Measurements from ENCODE around the gene CACNA1D. TPM values are rescaled to one million over a fixed set of nuclear protein-coding genes. Genes with fewer than 3 reads are reported as not detected.
A peak's percentile ranks its signal among the peaks of the same experiment; 100 is the strongest.

The CACNA1D gene
- total RNA-seq, 2 donors from 2014 or later = 0.56 to 1.5 TPM

DNA sequence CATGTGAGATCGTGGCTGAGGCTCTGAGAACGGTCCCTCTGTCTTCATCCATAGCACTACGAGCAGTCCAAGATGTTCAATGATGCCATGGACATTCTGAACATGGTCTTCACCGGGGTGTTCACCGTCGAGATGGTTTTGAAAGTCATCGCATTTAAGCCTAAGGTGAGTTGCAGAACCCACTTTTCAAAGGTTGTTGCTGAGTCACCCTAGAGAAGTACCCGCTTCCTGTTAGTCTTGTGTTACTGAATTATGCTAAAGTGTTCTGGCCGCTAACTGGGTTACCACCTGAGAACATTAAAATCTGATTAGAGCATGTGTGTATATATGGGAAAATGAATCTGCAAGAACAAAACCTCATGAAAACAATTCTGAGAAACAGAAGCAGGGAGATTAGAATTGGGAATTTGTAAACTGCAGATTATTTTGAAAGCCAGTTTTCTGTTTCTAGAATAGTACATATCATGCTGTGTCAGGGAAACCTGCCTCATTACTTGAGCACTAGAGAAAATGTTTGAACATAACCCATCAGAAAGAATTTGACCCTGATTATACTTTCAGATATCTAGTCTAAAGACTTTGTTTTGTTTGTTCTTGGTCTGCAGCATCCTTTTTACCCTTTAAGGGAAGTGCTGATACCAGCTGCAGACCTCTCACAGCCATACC lies 259.2 kb downstream of the CACNA1D start:
- H3K27ac Mint-ChIP-seq = peak overlapping the region; percentile 71
- no peaks in the 10 kb centered on the region for H3K36me3 Mint-ChIP-seq (ENCODE audit: low read depth)
- H3K4me1 Mint-ChIP-seq = peaks cover 25% of the 10 kb centered on the region
- no peaks in the 10 kb centered on the region for H3K9me3 Mint-ChIP-seq
- H3K4me3 Mint-ChIP-seq = peak overlapping the region; percentile 23
- ATAC-seq (replicated peaks) = peak; percentile 84
- H3K27me3 Mint-ChIP-seq = no peaks in the 10 kb centered on the region

GRCh38 chr3:53754325-53754724 lies 259.9 kb downstream of the CACNA1D start:
- Mint-ChIP-seq H3K4me1 (peaks cover 19% of the 10 kb centered on the region), H3K4me3 (peak overlapping the region; percentile 23), H3K9me3 (no peaks in the 10 kb centered on the region), H3K27me3 (no peaks in the 10 kb centered on the region), H3K36me3 (ENCODE audit: low read depth) (no peaks in the 10 kb centered on the region), H3K27ac (no peak overlapping the region)
- no peak for ATAC-seq (replicated peaks)

DNA sequence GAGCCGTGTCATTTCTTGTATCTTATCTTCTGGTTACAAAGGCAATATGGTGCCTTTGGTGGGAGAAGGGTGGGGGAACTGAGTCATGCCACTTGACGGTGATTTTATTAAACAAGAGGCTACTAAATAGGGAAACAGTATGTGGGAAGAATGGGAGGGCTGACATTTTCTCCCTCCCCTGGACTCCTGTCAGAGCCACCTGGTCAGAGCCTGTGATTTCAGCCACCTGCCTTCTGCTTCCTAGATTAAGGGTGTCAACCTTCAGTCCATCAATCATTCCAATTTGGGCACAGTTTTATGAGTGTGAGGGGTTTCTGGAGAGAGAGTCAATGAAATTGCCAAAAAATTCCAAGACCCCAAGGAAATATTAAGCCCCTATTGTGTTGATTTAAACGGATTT lies 264.4 kb downstream of the CACNA1D start:
- H3K4me3 Mint-ChIP-seq = no peak overlapping the region
- no peaks in the 10 kb centered on the region for H3K9me3 Mint-ChIP-seq
- no peak overlapping the region for H3K27ac Mint-ChIP-seq
- no peak for ATAC-seq (replicated peaks)
- no peaks in the 10 kb centered on the region for H3K27me3 Mint-ChIP-seq
- no peaks in the 10 kb centered on the region for H3K36me3 Mint-ChIP-seq (ENCODE audit: low read depth)
- H3K4me1 Mint-ChIP-seq = peaks cover 6% of the 10 kb centered on the region

- ATAC-seq (replicated peaks) = no peak
- Mint-ChIP-seq H3K9me3 (no peaks in the 10 kb centered on the region), H3K4me3 (no peak overlapping the region), H3K27ac (no peak overlapping the region), H3K36me3 (ENCODE audit: low read depth) (no peaks in the 10 kb centered on the region), H3K4me1 (no peaks in the 10 kb centered on the region), H3K27me3 (peaks cover 3% of the 10 kb centered on the region)
These were observed 268.9 kb downstream of the CACNA1D start for GRCh38 chr3:53763353-53763752.

DNA sequence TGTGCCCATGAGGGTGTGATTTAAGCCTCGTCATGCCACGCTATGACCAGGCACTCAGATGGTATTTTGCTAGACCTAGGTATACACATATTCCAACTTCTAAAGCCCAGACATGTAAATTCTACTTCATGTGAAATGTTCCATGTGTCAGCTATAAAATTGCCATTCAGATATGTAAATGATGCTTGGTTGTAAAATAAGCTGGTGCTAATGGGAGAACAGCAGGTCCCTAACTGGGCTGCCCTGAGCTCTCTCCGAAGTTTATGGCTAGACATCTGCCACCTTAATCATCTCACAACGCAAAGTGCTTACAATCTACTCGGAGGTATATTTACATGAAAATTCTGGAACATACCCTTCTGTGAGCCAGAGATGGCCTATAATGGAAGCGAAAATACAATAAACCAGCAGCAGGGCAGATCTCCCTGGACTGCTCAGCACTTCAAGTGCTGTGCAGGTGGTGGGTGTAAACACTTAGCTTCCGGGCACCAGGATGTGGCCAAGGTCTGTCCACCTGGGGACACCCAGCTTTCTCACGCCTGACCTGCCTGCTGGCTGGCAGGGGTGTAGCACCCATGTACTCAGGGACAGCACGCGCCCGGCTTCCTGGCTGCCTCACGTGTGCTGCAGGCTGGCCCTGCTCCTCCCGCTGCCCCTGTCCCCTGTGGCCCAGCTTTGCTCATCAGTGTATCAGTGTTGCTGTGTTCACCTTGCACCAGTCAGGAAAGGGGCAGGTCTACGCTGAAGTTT lies 269.8 kb downstream of the CACNA1D start:
- Mint-ChIP-seq H3K27ac (no peak overlapping the region), H3K4me1 (no peaks in the 10 kb centered on the region), H3K4me3 (no peak overlapping the region), H3K27me3 (peaks cover 3% of the 10 kb centered on the region), H3K36me3 (ENCODE audit: low read depth) (no peaks in the 10 kb centered on the region), H3K9me3 (no peaks in the 10 kb centered on the region)
- no peak for ATAC-seq (replicated peaks)

DNA sequence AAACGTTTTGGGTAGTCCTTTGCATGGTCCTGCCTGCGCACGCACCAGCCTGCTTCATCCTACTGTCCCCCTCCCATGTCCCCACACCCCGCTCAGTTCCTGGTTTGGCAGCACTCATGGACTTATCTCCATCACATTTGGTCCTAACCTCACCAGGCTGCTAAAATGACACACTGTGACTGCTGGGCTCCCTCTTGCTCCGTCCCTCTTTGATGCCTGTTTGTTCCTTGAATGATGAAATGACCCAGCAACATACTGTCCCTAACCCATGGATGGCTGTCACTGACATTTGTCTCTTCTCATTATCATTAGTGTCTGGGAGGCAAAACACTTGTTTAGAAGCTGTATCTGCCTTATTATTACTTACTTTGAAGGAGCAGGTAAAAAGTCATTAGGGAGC lies 271.3 kb downstream of the CACNA1D start:
- H3K36me3 Mint-ChIP-seq (ENCODE audit: low read depth) = no peaks in the 10 kb centered on the region
- H3K9me3 Mint-ChIP-seq = no peaks in the 10 kb centered on the region
- H3K4me3 Mint-ChIP-seq = no peak overlapping the region
- no peak for ATAC-seq (replicated peaks)
- H3K4me1 Mint-ChIP-seq = peaks cover 6% of the 10 kb centered on the region
- H3K27me3 Mint-ChIP-seq = peaks cover 10% of the 10 kb centered on the region
- no peak overlapping the region for H3K27ac Mint-ChIP-seq

GRCh38 chr3:53766706-53767105 lies 272.3 kb downstream of the CACNA1D start:
- Mint-ChIP-seq H3K27ac (no peak overlapping the region), H3K9me3 (no peaks in the 10 kb centered on the region), H3K4me3 (no peak overlapping the region), H3K4me1 (peaks cover 6% of the 10 kb centered on the region), H3K36me3 (ENCODE audit: low read depth) (no peaks in the 10 kb centered on the region), H3K27me3 (peaks cover 16% of the 10 kb centered on the region)
- no peak for ATAC-seq (replicated peaks)

DNA sequence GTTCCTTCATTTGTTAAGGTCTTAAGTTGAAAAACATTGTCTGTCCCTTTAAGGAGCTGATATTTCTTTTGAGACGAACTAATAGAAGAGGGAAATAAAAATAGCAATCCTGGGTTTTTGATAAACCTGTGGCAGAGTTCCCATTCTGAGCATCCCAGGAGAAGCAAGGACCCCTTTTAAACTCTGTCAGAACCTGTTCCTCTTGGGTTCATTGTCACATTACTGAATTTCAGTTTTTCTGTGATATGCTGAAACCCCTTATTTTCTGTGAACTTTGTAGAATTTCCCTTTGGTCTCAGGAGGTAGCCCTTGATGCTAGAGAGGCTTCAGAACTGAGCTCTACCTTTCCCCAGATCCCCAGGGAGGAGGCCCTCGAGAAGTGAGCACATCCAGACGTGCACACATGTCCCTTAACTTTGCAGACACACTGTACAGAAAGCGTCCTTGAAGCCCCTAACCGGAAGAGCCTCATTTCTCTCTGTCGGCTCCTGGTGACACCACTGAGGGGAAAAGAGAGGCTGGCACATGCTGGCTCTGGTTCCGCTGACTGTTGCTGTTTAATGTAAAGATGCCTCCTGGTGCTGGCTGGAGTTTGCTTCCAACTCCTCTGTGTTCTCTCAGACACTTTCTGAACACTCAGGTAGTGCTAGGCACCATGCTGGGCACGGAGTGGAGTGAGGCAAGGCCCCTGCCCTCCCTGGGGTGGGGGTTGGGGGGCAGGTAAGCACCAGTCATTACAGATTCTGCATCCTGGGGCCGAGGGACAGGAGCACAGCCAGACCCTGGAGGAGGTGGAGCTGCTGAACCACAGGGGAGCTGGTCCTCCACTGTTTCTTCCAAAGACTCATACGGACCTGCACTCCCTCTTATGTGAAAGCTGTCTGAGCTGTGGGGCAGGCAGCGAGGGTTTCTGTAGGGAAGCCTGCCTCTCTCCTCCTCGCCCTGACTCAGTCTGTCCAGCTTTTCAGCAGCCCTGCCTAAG lies 274.4 kb downstream of the CACNA1D start:
- Mint-ChIP-seq H3K4me3 (no peak overlapping the region), H3K36me3 (ENCODE audit: low read depth) (no peaks in the 10 kb centered on the region), H3K27me3 (peaks cover 17% of the 10 kb centered on the region), H3K27ac (no peak overlapping the region), H3K4me1 (peaks cover 6% of the 10 kb centered on the region), H3K9me3 (no peaks in the 10 kb centered on the region)
- no peak for ATAC-seq (replicated peaks)

GRCh38 chr3:53772562-53772961 lies 278.2 kb downstream of the CACNA1D start:
- no peak overlapping the region for H3K4me3 Mint-ChIP-seq
- H3K4me1 Mint-ChIP-seq = peaks cover 6% of the 10 kb centered on the region
- H3K27me3 Mint-ChIP-seq = peaks cover 14% of the 10 kb centered on the region
- H3K36me3 Mint-ChIP-seq (ENCODE audit: low read depth) = no peaks in the 10 kb centered on the region
- H3K27ac Mint-ChIP-seq = no peak overlapping the region
- no peaks in the 10 kb centered on the region for H3K9me3 Mint-ChIP-seq
- ATAC-seq (replicated peaks) = no peak

GRCh38 chr3:53773021-53773436 lies 278.6 kb downstream of the CACNA1D start:
- Mint-ChIP-seq H3K27me3 (peaks cover 14% of the 10 kb centered on the region), H3K36me3 (ENCODE audit: low read depth) (no peaks in the 10 kb centered on the region), H3K27ac (no peak overlapping the region), H3K4me1 (peaks cover 6% of the 10 kb centered on the region), H3K4me3 (no peak overlapping the region), H3K9me3 (no peaks in the 10 kb centered on the region)
- ATAC-seq (replicated peaks) = no peak

- H3K9me3 Mint-ChIP-seq = no peaks in the 10 kb centered on the region
- no peak for ATAC-seq (replicated peaks)
- H3K27ac Mint-ChIP-seq = no peak overlapping the region
- H3K4me1 Mint-ChIP-seq = peaks cover 6% of the 10 kb centered on the region
- H3K27me3 Mint-ChIP-seq = peaks cover 14% of the 10 kb centered on the region
- H3K36me3 Mint-ChIP-seq (ENCODE audit: low read depth) = no peaks in the 10 kb centered on the region
- H3K4me3 Mint-ChIP-seq = no peak overlapping the region
These were observed 279.4 kb downstream of the CACNA1D start for GRCh38 chr3:53773611-53774368.

- Mint-ChIP-seq H3K27ac (no peak overlapping the region), H3K36me3 (ENCODE audit: low read depth) (no peaks in the 10 kb centered on the region), H3K9me3 (no peaks in the 10 kb centered on the region), H3K27me3 (peaks cover 14% of the 10 kb centered on the region), H3K4me1 (peaks cover 6% of the 10 kb centered on the region), H3K4me3 (no peak overlapping the region)
- ATAC-seq (replicated peaks) = no peak
These were observed 280.0 kb downstream of the CACNA1D start for GRCh38 chr3:53774414-53774813.

DNA sequence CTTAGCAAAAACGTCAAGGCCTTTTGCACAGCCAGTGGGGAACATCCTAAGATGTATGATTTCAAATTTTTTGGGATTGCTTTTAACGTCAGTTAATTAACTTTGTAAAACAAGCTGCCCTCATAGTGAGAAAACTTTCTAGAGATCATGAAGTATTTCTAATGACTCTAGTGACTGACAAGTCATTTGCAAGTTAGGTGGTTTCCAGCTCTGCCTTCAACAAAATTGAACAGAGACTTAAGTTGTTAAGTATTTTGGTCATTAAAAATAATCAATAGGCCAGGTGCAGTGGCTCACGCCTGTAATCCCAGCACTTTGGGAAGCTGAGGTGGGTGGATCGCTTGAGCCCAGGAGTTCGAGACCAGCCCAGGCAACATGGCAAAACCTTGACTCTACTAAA lies 280.6 kb downstream of the CACNA1D start:
- peaks cover 6% of the 10 kb centered on the region for H3K4me1 Mint-ChIP-seq
- no peaks in the 10 kb centered on the region for H3K36me3 Mint-ChIP-seq (ENCODE audit: low read depth)
- H3K4me3 Mint-ChIP-seq = no peak overlapping the region
- H3K27me3 Mint-ChIP-seq = peaks cover 13% of the 10 kb centered on the region
- no peaks in the 10 kb centered on the region for H3K9me3 Mint-ChIP-seq
- no peak for ATAC-seq (replicated peaks)
- H3K27ac Mint-ChIP-seq = no peak overlapping the region

- H3K27me3 Mint-ChIP-seq = peaks cover 7% of the 10 kb centered on the region
- no peaks in the 10 kb centered on the region for H3K9me3 Mint-ChIP-seq
- H3K4me1 Mint-ChIP-seq = no peaks in the 10 kb centered on the region
- H3K36me3 Mint-ChIP-seq (ENCODE audit: low read depth) = no peaks in the 10 kb centered on the region
- H3K27ac Mint-ChIP-seq = no peak overlapping the region
- no peak overlapping the region for H3K4me3 Mint-ChIP-seq
- no peak for ATAC-seq (replicated peaks)
These were observed 281.4 kb downstream of the CACNA1D start for GRCh38 chr3:53775834-53776251.

All from activated T-helper 17 cell treated with anti-CD3 and anti-CD28 coated beads, Interleukin-2, amount 50 U/mL, for 72 hours (primary cell).